Left lung (tissue), 10 donors: Measurements from ENCODE around the gene ALK. TPM values are rescaled to one million over a fixed set of nuclear protein-coding genes. Genes with fewer than 3 reads are reported as not detected.
A peak's percentile ranks its signal among the peaks of the same experiment; 100 is the strongest.

Experiments used
- ATAC-seq: fragments of 200-7000 bp; cut with Tn5 transposase; one replicate; pipeline ENCODE4 v1.9.1; 2020; ENCODE audit warnings: moderate library complexity
- DNase-seq, 4 donors: peaks; one replicate each; pipeline ENCODE4 v3.0.0-alpha.2; 2013 to 2020
- H3K27ac ChIP-seq, 2 donors: fragments of 200-600 bp; sonication (generic) in 1 of 2; one replicate each; pipeline versions ENCODE4 v1.5.0 to v1.8.0; 2020 to 2021
- H3K27me3 ChIP-seq, 2 donors: fragments of 200-600 bp; sonication (generic) in 1 of 2; one replicate each; pipeline versions ENCODE4 v1.5.0 to v1.8.0; 2020 to 2021
- H3K36me3 ChIP-seq, 2 donors: fragments of 200-600 bp; sonication (generic) in 1 of 2; one replicate each; pipeline versions ENCODE4 v1.5.0 to v1.8.0; 2020 to 2021
- H3K4me1 ChIP-seq, 2 donors: fragments of 200-600 bp; one replicate each; pipeline ENCODE4 v1.8.0; 2021
- H3K4me3 ChIP-seq, 2 donors: fragments of 200-600 bp; sonication (generic) in 1 of 2; one replicate each; pipeline versions ENCODE4 v1.5.0 to v1.8.0; 2020 to 2021; ENCODE audit warnings: mild to moderate bottlenecking in 1 of 2
- H3K9me3 ChIP-seq, 2 donors: fragments of 200-600 bp; sonication (generic) in 1 of 2; one replicate each; pipeline versions ENCODE4 v1.5.0 to v1.8.0; 2020 to 2021
- intact Hi-C, 2 donors: fragments of 100-400 bp; cut with DNase I; formaldehyde crosslinking; loops; one replicate each; pipeline versions ENCODE4 v1.11.2 to v1.14.2; 2022
- polyA plus RNA-seq, 6 donors: library from polyadenylated mRNA; unstranded; fragments of 120-200 nt; gene quantifications; one replicate each; pipeline ENCODE4 v1.2.1, GENCODE V29; 2013; ENCODE audit not compliant: insufficient read length in 6 of 6
- total RNA-seq, 2 donors: library from RNA; stranded (reverse); fragmentation: NEBNext Ultra II Directional; extraction: Animal tissue kit (Norgen Biotek cat#: 25700); gene quantifications; one replicate each; pipeline ENCODE4 v1.2.1, GENCODE V29; 2021
- TF ChIP-seq, protein P1 (sequence below), 2 donors: fragments of 200-600 bp; sonication (generic) in 1 of 2; IDR thresholded peaks; one replicate each; pipeline versions ENCODE4 v1.5.0 to v1.8.0; 2021; ENCODE audit warnings: antibody characterized with exemption in 2 of 2
- donor health status: DM: no; HTN: yes; CAD: no.
- donor health status: DM: no; HTN: no; CAD: no.

ALK gene
- total and polyA plus RNA-seq, 8 donors = 0.06 to 0.70 (median 0.12) TPM; not detected in 2

DNA sequence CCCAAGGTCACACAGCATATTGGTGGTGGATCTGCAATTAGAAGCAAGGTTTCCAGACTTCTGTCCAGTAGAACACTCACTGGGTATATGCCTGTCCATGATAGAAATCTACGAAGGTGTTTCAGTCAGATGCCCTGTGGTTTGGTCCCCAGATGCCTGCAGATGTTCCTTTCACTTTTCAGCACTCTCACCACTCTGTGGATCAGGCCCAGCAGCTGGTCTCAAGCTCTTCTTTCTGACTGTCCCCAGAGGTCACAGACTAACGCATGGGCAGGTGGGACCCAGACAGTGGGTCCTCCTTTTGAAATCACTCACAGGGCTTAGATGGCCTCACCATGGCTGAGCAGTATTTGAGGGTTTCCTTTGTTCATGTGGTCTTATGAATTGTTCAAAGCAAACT, 376.5 kb downstream of the ALK start:
- intact Hi-C loops = no loop called here
- Histone ChIP-seq H3K27ac (no peak overlapping the region), H3K27me3 (no peaks in the 10 kb centered on the region), H3K4me3 (no peak overlapping the region), H3K4me1 (no peaks in the 10 kb centered on the region), H3K36me3 (no peaks in the 10 kb centered on the region), H3K9me3 (no peaks in the 10 kb centered on the region)
- DNase-seq (no peak), ATAC-seq (no peak)
- TF ChIP-seq, protein P1, sequence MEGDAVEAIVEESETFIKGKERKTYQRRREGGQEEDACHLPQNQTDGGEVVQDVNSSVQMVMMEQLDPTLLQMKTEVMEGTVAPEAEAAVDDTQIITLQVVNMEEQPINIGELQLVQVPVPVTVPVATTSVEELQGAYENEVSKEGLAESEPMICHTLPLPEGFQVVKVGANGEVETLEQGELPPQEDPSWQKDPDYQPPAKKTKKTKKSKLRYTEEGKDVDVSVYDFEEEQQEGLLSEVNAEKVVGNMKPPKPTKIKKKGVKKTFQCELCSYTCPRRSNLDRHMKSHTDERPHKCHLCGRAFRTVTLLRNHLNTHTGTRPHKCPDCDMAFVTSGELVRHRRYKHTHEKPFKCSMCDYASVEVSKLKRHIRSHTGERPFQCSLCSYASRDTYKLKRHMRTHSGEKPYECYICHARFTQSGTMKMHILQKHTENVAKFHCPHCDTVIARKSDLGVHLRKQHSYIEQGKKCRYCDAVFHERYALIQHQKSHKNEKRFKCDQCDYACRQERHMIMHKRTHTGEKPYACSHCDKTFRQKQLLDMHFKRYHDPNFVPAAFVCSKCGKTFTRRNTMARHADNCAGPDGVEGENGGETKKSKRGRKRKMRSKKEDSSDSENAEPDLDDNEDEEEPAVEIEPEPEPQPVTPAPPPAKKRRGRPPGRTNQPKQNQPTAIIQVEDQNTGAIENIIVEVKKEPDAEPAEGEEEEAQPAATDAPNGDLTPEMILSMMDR (IDR thresholded peaks at IDR 0.05) = no peak

DNA sequence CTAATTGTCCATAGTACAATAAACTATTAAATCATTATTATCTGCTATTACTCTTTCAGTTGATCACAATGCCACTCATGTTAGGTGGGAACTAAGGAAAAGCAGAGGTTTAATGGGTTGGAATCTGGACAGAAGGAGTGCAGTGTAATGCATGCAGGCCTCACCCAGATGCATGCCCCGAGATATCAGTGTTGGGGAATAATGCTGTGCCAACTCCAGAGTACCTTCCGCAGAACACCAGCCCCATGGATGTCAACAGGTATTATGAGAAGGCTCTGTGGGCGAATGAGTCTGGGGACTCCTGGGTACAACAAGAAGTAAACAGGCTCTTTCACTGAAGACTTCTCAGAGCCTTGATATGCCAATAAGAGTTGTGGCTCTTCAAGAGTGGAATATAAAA, 377.4 kb downstream of the ALK start:
- Histone ChIP-seq H3K27ac (no peak overlapping the region), H3K27me3 (no peaks in the 10 kb centered on the region), H3K4me3 (no peak overlapping the region), H3K36me3 (no peaks in the 10 kb centered on the region), H3K4me1 (no peaks in the 10 kb centered on the region), H3K9me3 (no peaks in the 10 kb centered on the region)
- TF ChIP-seq, protein P1 (IDR thresholded peaks at IDR 0.05) = no peak
- no peak for DNase-seq
- intact Hi-C loops = no loop called here
- no peak for ATAC-seq

DNA sequence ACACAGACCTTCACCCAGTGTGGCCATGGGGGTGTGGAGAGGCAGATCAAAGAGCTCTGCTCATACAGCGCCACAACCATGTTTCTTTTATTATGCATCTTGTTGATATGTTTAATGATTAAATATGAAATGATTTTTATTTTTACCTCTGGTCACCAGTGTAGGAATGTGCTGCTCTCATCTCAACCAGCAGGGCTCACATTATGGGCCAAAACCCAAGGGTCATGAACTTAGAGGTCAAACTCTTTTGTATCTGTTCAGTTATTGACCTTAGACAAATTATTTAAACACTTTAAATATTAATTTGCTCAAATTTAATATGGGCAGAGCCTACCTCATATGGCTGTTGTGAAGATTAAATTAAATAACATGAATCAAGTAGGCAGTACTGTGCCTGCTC, 386.2 kb downstream of the ALK start:
- intact Hi-C loops = no loop called here

DNA sequence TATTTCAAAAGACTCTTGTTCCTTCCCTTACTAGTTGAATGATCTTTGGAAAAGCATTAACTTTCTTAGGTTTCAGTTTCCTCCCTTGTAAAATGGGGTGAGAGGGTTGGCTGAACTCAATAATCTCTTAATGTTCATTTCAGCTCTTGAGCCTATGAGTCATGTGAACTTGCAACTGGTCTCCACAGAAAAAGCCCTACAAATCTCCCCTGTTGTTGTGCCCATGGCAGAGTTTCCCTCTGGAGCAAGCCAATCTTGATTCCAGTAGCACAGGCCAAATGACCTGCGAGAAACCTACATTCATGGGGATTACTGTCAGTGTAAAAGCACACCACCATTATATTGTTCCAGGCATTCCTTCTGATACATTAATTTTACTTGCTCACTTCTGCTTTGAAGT, 388.9 kb downstream of the ALK start:
- Histone ChIP-seq H3K4me1 (no peaks in the 10 kb centered on the region), H3K9me3 (no peaks in the 10 kb centered on the region), H3K27ac (no peak overlapping the region), H3K36me3 (no peaks in the 10 kb centered on the region), H3K27me3 (no peaks in the 10 kb centered on the region), H3K4me3 (no peak overlapping the region)
- TF ChIP-seq, protein P1 (IDR thresholded peaks at IDR 0.05) = no peak
- DNase-seq (no peak), ATAC-seq (peak; percentile 51)
- intact Hi-C loops = no loop called here

More for the DNA sequence above, 386.2 kb downstream of the ALK start:
- Histone ChIP-seq H3K9me3 (no peaks in the 10 kb centered on the region), H3K27ac (no peak overlapping the region), H3K27me3 (no peaks in the 10 kb centered on the region), H3K4me3 (no peak overlapping the region), H3K4me1 (no peaks in the 10 kb centered on the region), H3K36me3 (no peaks in the 10 kb centered on the region)
- TF ChIP-seq, protein P1 (IDR thresholded peaks at IDR 0.05) = no peak
- no peak for ATAC-seq
- no peak for DNase-seq

DNA sequence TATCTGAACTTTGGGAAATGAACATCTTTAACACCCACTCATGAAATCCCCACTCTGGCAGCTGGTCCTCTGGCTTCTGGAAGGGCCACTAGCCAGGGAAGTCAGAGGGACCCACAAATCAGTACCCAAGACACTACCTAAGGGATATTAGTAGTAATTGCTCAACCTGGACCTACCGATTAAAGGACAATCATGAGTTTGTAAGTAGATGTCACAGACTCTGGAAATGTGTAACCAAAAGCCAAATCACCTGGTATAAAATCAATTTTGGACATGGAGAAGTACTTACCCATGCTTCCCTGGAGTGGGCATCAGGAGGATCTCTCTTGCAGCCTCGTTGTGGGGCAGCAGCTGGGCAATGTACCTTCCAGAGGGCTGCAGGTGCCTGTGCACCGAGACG, 389.8 kb downstream of the ALK start:
- ATAC-seq (no peak), DNase-seq (no peak)
- TF ChIP-seq, protein P1 (IDR thresholded peaks at IDR 0.05) = no peak
- Histone ChIP-seq H3K27me3 (no peaks in the 10 kb centered on the region), H3K27ac (no peak overlapping the region), H3K4me1 (no peaks in the 10 kb centered on the region), H3K36me3 (no peaks in the 10 kb centered on the region), H3K9me3 (no peaks in the 10 kb centered on the region), H3K4me3 (no peak overlapping the region)
- intact Hi-C loops = no loop called here
